GM18517 (cell line): ENCODE results near the gene DACT3.

ENCODE experiments used
- ATAC-seq: cut with Tn5 transposase; IDR thresholded peaks from one replicate; pipeline ENCODE4 v1.9.1; 2021; ENCODE audit warnings: mild to moderate bottlenecking, moderate library complexity; ENCODE audit not compliant: unreplicated experiment

DACT3 gene

DNA sequence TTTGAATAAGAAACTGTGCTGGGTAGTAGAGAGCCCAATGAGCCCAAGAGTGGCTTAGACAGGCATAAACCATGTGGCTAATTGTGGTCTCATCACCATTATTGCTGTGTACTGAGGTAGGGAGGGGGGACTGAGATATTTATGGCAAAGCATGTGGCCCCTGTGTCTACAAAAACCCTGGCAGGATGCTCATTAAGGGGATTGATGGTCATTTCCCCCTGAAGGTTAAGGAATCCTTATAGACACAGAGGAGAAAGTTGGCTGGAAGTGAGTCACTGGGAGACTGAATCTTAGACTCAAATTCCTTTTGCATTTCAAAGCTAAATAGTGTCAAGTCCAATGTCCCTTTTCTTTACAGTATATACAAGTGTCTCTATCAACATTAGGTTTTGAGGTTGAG, 9.8 kb upstream of the DACT3 start:
- no peak for ATAC-seq

DNA sequence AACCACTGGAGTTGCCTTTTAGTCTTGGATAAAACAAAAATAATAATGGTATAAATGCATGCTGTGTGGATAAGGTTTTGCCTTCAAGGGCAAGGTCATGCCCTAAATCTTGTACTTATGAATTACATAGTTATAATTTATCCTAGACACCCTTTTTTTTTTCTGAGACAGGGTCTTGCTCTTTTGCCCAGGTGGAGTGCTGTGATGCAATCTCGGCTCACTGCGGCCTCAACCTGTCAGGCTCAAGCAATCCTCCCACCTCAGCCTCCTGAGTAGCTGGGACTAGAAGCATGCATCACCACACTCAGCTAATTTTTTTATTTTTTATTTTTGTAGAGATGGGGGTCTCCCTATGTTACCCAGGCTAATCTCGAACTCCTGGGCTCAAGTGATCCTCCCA, 7.7 kb upstream of the DACT3 start:
- ATAC-seq, result no peak

DNA sequence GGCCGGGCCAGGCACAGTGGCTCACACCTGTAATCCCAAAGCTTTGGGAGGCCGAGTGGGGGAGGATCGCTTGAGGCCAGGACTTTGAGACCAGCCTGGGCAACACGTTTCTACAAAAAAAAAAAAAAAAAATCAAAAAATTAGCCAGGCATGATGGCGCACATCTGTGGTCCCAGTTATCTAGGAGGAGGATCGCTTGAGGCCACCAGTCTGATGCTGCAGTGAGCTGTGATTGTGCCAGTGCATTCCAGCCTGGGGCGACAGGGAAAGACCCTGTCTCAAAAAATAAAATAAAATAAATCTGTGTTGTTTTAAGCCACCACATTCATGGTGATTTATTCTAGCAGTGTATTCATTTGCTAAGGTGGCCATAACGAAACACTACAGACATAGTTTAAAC, 4.1 kb upstream of the DACT3 start:
- no peak for ATAC-seq

DNA sequence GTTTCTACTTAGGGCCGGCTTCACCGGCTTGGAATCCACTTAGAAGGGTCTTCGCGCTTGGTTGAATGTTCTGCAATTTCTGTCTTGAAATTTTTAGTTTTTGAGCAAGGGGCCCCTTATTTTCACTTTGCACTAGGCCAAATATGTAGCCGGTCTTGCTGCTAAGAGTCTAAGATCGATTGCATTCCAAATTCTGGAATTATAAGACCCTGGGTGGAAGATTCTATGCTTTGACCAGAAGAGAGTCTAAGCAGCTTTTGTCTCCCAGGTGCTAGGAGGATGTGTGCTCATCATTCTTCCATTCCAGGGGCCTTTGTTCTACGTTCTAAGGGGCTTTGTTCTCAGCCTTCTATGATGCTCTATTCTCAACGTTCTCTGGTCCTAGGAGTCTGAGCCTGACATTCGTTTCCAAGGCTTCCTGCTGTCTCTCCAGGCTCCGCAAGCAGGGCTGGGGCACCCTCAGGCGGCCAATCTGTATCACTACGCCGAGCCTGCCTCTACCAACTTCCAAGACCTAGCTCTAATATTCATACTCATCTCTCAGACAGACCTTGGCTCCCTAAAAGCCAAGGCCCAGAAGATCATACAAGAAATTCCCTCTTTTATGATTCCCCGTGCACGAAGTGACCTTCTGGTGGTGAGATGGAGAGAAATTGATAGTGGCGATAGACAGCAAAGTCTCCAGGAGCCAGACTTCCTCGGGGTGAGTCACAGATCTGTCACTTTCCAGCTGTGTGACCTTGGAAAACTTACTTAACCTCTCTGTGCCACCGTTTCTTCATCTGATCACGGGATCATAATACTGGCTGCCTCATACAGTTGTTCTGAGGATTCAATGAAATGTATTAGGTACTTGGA, 982 bp upstream of the DACT3 start:
- ATAC-seq, result no peak

DNA sequence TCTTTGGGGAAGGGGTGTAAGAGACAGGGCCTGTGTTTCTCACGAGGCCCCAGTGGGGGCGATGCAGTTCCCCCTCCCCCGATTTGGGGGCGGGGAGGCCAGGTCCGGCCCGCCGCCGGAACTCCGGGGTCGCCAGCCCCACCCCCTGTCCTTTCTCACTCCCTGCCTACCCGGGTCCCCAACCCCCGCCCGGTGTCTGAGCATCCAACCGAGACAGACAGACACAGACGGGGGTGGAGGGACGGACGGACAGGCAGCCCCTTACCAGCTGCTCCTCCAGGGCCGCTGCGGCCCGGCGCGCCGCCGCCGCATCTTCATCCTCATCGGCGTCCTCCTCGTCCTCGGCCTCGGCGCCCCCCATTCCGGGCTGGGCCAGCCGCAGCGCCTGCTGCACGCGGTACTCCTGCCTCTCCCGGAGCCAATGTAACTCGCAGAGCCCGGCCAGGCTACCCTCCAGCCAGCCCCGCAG, 397 bp downstream of the DACT3 start:
- peak; percentile 3 for ATAC-seq

DNA sequence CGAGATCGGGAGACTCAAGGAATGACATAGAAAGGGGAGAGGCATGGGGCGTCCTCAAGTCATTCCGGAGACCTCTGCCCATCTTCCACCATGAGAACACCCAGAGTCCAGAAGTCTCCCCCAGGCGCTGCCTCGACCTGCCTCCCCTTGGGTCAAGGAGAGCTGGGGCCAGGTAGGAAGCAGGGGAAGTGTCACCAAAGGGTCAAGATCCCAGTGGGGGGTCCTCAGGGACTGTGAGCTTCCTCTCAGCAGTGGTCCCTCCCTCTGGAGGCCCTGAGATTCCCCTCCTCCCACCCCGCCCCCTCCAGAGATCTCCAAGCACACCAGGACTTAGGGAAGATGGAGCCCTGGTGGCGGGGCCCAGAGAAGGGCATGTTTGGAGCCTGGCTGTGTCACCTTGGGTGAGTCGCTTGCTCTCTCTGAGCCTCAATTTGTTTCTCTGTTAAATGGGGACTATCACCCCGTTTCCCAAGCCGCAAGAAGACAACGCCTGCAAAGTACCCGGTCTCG, 919 bp downstream of the DACT3 start:
- no peak for ATAC-seq

DNA sequence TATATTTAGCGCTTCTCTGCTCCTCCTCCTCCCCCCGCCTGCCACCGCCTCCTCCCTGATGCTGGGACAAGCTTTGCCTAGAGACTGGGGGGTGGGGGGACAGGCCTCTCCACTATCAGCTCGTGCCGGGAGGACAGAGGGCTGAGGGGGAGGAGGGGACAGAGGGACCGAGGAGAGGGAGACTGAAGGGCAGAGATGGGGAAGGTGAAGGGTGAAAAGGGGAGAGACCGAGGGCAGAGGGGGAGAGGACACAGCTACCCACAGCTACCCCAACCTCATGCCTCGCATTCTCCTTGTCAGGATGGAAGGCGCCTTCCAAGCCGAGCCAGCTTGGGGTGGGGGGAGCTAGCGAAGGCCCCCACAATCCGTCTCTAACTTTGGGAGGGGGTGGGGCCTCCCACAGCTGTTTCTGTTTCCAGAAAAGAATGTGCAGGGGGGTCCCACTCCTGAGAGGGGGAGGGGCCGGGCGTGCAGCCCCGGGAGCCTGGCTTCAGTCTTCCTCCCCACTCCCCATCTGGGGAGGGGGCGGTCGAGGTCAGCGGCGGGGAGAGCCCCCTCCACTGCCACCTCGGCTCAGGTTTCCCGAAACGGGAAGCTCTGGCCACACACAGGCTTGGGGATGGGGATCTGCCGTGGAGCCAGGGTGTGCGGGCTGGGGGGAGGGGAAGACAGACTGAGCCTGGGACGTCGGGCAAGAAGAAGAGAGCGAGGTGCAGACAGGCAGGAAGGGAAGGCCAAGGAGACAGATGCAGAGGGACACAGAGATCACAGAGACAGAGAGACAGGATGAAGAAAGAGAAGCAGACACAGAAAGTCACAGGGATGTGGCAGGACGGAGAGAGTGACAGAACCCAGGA, 1.6 kb downstream of the DACT3 start:
- no peak for ATAC-seq

DNA sequence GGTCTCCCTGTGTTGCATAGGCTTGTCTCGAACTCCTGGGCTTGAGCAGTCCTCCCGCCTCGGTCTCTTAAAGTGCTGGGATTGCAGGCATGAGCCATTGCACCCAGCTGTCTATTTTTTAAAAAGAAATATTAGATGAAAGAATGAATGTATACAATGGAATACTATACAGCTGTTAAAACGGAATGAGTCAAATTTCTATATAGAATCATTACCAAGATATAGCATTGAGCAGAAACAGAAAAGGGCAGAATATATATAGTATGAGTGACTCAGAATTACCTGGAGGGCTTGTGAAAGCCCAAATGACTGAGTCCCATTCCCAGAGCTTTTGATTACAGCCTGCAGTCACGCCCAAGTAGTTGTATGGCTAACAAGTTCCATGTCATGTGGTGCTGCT, 4.4 kb downstream of the DACT3 start:
- ATAC-seq, result no peak

DNA sequence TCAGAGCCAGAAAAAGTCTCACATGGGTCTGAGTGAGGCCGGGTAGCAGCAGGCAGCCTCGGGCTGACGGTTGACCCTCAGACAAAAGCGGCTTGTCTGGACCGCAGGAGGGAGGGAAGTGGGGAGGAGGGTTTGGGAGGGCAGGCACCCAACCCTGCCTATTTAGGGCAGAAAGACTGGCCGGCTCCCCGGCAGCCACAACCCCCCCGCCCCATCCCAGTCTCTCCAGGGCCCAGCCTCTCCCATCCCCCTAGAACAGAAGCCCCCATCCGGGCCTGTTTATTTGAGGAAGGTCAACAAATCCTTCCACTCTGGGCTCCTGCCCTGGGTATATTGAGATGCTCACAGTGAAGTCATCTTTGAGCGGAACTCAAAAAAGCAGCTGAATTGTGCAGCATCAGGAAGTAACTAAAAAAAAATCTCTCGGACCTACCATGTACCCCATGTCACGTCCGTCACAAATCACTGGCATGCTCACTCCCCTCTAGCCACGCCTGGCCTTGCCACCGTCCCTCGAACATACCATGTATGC, 6.3 kb downstream of the DACT3 start:
- ATAC-seq, result no peak

DNA sequence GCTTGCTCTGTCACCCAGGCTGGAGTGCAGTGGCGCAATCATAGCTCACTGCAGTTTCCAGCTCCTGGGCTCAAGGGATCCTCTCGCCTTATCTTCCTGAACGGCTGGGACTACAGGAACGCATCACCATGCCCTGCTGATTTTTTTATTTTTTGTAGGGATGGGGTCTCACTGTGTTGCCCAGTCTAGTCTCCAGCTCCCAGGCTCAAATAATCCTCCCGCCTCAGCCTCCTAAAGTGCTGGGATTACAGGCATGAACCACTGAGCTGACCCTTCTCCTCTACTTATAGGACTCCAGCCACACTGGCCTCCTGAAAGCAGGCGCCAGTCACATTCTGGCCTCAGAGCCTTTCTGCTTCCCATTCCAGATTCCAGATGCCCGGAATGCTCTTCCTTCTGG, 10.5 kb downstream of the DACT3 start:
- no peak for ATAC-seq

DNA sequence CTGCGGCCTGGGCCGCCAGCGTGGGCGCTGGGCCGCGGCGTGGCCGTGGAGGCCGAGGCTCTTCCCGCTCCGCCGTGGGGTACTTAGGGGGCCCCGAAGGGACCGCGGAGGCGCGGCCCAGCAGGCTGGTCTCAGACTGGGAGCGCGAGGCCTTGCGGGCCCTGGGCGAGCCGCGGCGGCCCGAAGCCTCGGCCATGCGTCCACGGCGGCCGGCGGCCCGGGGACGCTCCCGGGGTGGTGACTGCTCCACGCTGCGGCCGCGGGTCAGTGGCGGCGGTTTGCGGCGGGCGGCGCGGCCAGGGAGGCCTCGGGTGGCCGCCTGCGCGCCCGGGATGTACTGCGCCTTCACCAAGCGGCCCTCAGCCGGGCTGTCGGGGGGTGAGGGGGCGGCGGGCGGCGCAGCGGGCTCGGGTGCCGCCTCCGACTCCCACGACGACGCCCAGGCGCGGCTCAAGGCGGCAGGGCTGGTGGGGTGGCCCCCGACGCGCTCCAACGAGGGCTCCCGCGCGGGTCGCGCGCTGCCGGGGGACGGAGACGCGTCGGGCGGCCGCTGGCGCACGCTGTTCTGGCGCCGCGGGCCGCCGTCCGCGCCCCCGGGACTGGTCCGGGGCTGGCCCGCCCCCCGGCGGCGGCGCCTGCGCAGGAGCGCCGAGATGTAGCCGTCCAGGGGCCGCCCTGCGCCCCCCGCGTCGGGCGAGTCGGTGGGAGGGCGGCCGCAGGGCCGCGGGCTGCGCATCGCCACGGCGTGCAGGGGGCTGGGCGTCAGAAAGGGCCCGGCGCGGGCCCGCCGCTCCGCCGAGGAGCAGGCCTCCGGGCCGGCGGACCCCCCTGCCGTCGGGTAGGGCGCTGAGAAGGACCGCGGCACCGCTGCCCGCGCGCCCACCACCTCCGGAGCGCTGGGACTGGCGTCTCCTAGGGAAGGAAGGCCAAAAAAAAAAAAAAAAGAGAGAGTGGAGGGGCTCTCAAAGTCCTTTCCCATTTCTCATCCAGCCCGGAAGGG, 11.7 kb downstream of the DACT3 start:
- ATAC-seq, result no peak

DNA sequence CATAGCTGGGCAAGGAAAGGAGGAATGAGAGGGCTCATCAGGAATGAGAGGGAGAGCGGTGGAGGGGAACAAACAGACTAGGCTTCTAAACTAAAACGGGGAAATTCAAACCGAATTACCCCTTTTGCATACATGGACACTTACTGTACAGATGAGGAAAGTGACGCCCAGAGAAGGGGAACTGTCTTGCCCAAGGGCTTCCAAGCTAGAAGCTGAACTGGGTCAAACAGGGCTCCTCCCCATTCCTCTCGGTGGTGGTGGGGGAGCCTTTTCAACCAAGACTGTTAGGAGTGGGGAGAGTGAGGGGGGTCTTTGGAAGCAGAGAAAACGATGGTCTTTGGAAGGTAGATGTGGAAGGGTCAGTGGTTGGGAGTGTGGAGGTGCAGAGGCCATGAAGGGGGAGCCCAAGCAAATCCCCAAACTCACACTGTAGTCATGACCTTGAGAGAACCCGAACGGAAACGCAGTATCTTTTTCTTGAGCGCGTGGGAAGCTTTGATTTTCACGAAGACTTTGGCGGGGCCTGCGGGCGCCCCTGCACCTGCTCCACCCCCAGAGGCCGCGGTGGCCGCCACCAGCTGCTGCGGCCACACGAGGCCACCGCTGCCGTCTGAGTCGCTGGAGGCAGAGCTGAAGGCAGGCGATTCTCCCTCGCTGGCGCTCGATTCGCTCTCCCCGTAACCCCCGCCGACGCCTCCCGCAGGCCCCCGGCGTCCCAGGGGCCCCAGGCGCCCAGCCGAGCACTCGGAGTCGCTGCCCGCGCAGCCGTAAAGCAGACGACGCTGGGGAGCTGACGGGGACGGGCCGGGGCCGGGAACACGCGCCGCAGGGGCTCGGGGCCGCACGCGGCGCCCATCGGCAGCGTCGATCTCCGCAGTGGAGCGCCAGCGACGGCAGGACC, 12.7 kb downstream of the DACT3 start:
- ATAC-seq, result no peak

DNA sequence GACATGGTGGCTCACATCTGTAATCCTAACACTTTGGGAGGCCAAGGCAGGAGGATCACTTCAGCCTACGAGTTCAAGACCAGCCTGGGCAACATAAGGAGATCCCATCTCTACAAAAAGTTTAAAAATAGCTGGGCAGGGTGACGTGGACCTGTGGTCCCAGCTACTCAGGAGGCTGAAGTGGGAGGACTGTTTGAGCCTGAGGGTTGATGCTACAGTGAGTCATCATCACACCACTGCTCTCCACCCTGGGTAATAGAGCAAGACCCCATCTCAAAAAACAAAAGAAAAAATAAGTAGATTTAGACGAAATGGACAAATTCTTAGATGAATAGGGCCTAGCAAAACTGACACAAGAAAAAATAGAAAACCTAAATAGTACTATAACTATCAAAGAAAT, 14.6 kb downstream of the DACT3 start:
- ATAC-seq, result no peak

DNA sequence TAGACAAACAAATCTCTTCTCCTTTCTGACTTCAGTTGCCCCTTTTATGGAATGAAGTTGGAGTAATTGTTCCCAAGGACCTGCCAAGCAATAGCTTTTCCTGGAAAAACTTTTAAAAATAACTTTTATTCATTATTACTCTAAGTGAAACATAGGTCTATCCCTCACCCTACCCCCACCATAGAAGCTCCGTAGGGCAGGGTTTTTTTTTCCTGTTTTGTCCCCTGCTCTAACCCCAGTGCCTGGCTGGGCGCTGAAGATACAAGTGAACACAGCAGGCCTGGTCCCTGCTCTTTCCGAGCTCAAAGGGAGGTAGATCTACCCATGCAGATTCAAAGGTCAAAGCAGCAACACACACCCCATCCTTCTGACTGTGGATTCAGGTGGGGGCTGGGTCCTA, 16.3 kb downstream of the DACT3 start:
- ATAC-seq, result no peak

DNA sequence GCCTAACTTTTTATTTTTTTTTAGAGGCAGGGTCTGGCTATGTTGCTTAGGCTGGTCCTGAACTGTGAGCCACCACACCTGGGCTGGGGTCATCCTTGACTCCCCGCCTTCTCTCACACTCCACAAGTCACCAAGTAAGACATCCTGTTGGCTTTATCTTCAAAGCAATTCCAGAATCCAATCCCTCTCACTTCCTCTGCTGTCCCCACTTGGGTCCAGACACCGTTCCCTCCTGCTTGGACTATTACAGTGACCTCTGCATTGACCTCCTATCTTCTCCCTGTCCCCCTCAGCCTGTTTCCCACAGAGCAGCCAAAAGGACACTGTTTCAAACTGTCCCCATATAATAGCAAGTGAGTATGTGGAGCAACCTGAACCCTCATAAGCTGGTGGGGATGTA, 20.3 kb downstream of the DACT3 start:
- ATAC-seq, result no peak

DNA sequence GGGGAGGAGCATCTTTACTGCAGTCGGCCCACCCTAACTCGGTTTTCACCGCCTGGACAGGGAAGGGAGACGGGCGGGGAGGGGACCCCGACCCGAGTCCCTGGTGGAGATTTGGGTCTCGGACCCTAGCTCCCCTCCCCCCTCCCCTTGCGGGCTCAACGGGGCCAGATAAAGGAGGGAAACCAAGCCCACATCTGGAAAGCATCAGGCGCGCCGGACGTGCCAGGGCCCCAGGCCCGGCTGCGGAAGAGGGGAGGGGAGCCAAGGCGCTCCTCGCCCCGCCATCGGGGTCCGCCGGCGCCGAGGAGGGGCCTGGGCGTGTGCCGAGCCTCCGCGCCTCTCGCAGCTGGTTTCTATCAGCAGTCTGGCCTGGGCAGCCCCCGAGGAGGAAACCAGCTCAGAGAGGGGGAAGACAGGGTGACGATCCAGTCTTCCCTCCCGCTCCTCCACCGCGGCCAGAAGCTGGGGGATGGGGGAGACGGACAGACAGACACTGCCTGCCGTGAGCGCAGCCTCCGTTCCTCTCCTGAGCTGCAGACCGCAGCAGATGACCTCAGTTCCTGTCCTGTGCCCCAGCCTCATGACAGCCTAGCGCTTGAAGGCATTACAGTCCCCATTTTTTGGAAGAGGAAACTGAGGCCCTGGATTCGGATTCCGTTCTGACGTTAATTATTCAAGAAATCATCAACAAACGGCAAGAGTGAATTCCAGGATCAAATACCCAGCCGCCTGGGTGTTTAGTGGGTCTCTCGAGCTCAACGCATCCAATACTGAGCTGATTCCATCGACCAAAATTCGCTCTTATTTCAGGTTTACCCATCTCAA, 21.4 kb downstream of the DACT3 start:
- ATAC-seq, result no peak

DNA sequence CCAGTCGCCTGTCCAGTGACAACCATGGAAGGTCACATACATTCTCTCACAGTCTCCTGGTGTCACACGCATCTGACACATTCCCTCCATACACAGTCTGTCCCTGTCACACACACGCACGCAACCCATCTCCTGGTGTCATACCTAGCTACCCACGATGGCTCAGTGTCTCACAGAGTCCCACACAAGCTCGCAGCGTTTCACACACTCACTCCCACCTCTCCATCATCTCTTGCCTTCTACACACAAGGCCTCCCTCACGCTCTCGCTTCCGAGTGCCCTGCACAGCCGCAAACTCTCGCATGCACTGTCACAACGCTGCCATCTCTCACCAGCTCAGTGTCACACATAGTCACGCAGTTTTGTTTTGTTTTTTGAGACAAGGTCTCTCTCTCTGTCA, 23.8 kb downstream of the DACT3 start:
- no peak for ATAC-seq

DNA sequence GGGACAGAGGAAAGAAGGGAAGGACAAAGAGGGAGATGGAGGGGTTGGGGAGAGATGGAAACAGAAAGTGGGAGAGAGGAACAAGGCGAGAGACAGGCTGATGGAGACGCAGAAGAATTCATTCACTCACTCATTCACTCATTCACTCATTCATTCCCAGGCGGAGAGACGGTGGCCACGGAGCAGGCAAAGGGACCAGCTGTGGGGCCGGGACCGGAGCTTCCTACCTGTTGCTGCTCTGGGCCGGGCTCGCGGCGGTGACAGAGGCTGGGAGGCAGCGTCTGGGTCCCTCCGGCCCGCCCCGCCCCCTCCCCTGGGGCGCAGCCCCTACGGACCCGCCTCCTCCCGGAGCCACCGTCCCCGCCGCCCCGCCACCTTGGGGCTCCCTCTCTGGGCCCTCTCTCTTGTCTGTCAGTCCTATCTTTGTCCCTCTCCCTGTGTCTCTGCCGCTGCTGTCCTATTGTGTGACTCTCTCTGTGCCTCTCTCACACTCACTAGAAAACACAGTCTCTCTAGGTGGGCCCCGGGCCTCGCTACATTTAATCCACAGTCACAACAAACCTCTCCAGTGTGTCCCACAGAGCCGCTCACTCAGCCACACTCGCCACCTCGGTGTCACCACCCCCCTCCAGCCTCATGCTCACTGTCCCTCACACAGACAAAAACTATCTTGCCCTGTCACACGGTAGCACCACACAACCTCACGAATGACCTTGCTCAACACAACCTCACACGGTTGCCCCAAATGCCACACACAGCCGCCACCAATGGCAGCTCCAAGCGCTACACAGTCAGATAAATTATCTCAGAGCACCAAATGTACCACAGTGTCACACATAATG, 24.8 kb downstream of the DACT3 start, which contains the start of gene GNG8:
GNG8 (minus strand) TSS at position 283 of the 842 bp plus-strand sequence. CDS start 1,520 bp downstream, outside the sequence.
- ATAC-seq, result no peak
